GM12892 (cell line): ENCODE results near the gene CCDC57.

ENCODE experiments used
- DNase-seq: peaks from one replicate; pipeline ENCODE4 v3.0.0; 2011; ENCODE audit not compliant: insufficient read length
- FAIRE-seq: peaks from 2 replicates; lab custom pipeline; 2011; peaks lifted over from hg19 to GRCh38; lab: Jason Lieb, UNC
- POLR2A ChIP-seq: IDR thresholded peaks from 2 replicates; pipeline ENCODE4 v1.6.1; 2011; ENCODE audit warnings: low read depth, low read length, control low read depth
- POLR2AphosphoS5 ChIP-seq: IDR thresholded peaks from 2 replicates; pipeline ENCODE4 v1.6.1; 2011; ENCODE audit warnings: low read depth, low read length, control low read depth
- TAF1 ChIP-seq: IDR thresholded peaks from 2 replicates; pipeline ENCODE4 v1.6.1; 2011; ENCODE audit warnings: low read depth, mild to moderate bottlenecking, control low read depth, low read length, borderline replicate concordance

Gene CCDC57

GRCh38 chr17:82232876-82233785 is 20.5 kb upstream of the CCDC57 start:
- TF ChIP-seq POLR2AphosphoS5, result no peak
- no peak for TF ChIP-seq TAF1
- TF ChIP-seq POLR2A, result no peak
- peak; percentile 60 for FAIRE-seq
- DNase-seq, result no peak

GRCh38 chr17:82232322-82232820 is 19.7 kb upstream of the CCDC57 start:
- TF ChIP-seq TAF1 (no peak), POLR2AphosphoS5 (no peak), POLR2A (no peak)
- DNase-seq (no peak), FAIRE-seq (no peak)

- DNase-seq (no peak), FAIRE-seq (no peak)
- no peak for TF ChIP-seq TAF1
- no peak for TF ChIP-seq POLR2A
- TF ChIP-seq POLR2AphosphoS5, result no peak
Measured at GRCh38 chr17:82231562-82232321, 19.1 kb upstream of the CCDC57 start.

- no peak for TF ChIP-seq TAF1
- TF ChIP-seq POLR2AphosphoS5, result no peak
- TF ChIP-seq POLR2A, result no peak
- FAIRE-seq, result peak; percentile 61
Measured at GRCh38 chr17:82231312-82231561, 18.6 kb upstream of the CCDC57 start.

GRCh38 chr17:82230609-82231311 is 18.1 kb upstream of the CCDC57 start:
- DNase-seq (peak; percentile 81), FAIRE-seq (peak; percentile 94)
- no peak for TF ChIP-seq POLR2A
- 0 out of 2 replicates have a peak, but pooled peaks have one; percentile 21 for TF ChIP-seq TAF1

More at GRCh38 chr17:82231312-82231561, 18.6 kb upstream of the CCDC57 start:
- DNase-seq, result peak; percentile 66

GRCh38 chr17:82229698-82230608 is 17.3 kb upstream of the CCDC57 start:
- FAIRE-seq, result no peak
- TF ChIP-seq POLR2A, result no peak
- no peak for TF ChIP-seq TAF1
- TF ChIP-seq POLR2AphosphoS5, result no peak
- DNase-seq, result no peak

GRCh38 chr17:82228842-82229697 is 16.4 kb upstream of the CCDC57 start, which contains the start of gene SLC16A3:
TSS of gene SLC16A3 (plus strand) at chr17:82229042. CDS start at chr17:82236009, 6,967 bp downstream.
- FAIRE-seq (peak; percentile 95), DNase-seq (peak; percentile 89)
- peak; percentile 80 for TF ChIP-seq TAF1
- TF ChIP-seq POLR2AphosphoS5, result peak; percentile 91
- peak; percentile 98 for TF ChIP-seq POLR2A

GRCh38 chr17:82228278-82228841 is 15.7 kb upstream of the CCDC57 start:
- FAIRE-seq (peak; percentile 88), DNase-seq (peak; percentile 84)
- TF ChIP-seq TAF1 (no peak), POLR2AphosphoS5 (0 out of 2 replicates have a peak, but pooled peaks have one; percentile 0), POLR2A (no peak; the same call in 1 of the 2 replicates)
